ENCODE measurements around the gene CCDC149.

GRCh38 chr4:24837336-24837735, 75.5 kb downstream of the CCDC149 start:
- TF ChIP-seq CTCF (IDR thresholded peaks at IDR 0.05; ENCODE audit: borderline replicate concordance, extremely low read depth, low read length, poor library complexity, severe bottlenecking) (no peak), EZH2 (IDR thresholded peaks at IDR 0.05; ENCODE audit: borderline replicate concordance, low read depth, low read length, severe bottlenecking) (no peak)

Measured in DND-41 (cell line).